Raji (cell line): ENCODE results near the gene ERVV-1.

Source experiments
- POLR2A ChIP-seq: IDR thresholded peaks from 2 replicates; pipeline ENCODE4 v1.6.1; 2011; ENCODE audit warnings: low read depth, low read length, control low read depth; ENCODE audit not compliant: insufficient read depth

The ERVV-1 gene

GRCh38 chr19:53007606-53008005 is 6.1 kb upstream of the ERVV-1 start:
- no peak for TF ChIP-seq POLR2A

DNA sequence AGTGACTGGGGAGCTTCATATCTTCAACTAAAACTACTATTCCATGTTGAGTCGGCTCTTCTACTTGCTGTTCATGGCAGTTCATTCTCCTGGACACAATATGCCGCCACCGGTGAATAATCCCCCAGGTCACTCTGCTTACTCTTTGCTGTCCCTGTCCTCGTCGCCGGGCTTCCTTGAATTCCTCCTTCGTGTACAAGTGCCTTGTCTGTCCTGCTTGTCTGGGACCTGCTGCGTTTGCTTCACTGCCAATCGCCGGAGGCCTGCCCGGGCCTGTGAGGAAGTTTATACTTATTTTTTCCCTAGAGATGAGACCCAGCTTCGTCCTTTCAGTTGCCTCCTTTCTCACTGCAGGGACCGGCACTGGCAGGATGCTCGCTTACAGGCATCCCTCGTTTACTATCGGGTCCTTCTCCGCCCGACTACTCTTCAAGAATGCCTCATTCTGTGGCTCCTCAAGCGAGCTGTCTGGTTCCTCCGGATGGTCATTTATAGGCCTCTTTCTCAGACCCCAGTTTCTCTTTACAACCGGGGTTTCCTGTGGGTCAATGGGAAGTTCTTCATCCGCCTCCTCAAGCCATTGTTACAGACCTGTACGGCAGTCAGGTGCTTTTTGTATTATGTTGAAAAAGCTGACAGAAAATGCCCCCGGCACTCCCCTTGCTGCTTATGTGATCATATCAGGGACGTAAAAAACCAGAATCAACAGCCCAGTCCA is 5.5 kb upstream of the ERVV-1 start:
- TF ChIP-seq POLR2A: no peak

- no peak for TF ChIP-seq POLR2A
Observed at GRCh38 chr19:53010494-53010893, 3.2 kb upstream of the ERVV-1 start.

- no peak for TF ChIP-seq POLR2A
Observed at GRCh38 chr19:53012006-53012405, 1.7 kb upstream of the ERVV-1 start.

DNA sequence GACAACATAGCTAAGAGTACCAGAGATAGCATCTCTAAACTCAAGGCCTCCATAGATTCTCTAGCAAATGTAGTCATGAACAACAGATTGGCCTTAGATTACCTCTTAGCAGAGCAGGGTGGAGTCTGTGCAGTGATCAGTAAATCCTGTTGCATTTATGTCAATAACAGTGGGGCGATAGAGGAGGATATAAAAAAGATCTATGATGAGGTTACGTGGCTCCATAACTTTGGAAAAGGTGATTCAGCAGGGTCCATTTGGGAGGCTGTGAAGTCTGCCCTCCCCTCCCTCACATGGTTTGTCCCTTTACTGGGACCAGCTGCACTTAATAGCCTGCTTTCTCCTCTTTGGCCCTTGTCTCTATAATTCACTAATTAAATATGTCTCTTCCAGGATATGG is 1.4 kb downstream of the ERVV-1 start:
- TF ChIP-seq POLR2A: no peak

GRCh38 chr19:53015730-53016129 is 2.0 kb downstream of the ERVV-1 start:
- TF ChIP-seq POLR2A: no peak

GRCh38 chr19:53019684-53020083 is 6.0 kb downstream of the ERVV-1 start:
- TF ChIP-seq POLR2A: no peak

GRCh38 chr19:53034054-53034453 is 20.3 kb downstream of the ERVV-1 start:
- TF ChIP-seq POLR2A: no peak

GRCh38 chr19:53034948-53035675 is 21.4 kb downstream of the ERVV-1 start:
- no peak for TF ChIP-seq POLR2A

GRCh38 chr19:53037101-53038097 is 23.7 kb downstream of the ERVV-1 start:
- no peak for TF ChIP-seq POLR2A

DNA sequence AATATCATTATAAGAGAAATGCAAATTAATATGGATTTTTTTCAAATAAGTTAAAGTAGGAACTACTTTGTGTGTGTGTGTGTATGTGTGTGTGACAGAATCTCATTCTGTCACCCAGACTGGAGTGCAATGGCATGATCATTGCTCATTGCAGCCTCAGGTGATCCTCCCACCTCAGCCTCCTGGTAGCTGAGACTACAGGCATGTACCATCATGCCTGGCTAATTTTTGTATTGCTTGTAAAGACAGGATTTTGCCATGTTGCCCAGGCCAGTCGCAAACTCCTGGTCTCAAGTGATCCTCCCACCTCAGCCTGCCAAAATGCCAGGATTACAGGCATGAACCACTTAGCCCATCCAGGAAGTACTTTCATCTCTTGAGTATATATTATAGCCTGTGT is 27.6 kb downstream of the ERVV-1 start:
- no peak for TF ChIP-seq POLR2A

DNA sequence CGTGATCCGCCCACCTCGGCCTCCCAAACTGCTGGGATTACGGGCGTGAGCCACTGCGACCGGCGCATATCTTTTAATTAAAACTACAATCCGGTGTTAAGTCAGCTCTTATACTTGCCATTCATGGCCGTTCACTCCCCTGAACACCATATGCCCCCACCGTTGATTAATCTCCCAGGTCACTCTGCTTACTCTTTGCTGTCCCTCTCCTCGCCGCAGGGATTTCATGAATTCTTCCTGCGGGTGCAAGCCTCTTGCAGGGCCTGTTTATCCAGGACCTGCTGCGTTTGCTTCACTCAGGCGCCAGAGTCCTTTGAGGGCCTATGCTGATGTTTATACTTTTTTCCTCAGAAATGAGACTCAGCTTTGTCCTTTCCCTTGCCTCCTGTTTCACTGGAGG is 31.8 kb downstream of the ERVV-1 start:
- TF ChIP-seq POLR2A: no peak

DNA sequence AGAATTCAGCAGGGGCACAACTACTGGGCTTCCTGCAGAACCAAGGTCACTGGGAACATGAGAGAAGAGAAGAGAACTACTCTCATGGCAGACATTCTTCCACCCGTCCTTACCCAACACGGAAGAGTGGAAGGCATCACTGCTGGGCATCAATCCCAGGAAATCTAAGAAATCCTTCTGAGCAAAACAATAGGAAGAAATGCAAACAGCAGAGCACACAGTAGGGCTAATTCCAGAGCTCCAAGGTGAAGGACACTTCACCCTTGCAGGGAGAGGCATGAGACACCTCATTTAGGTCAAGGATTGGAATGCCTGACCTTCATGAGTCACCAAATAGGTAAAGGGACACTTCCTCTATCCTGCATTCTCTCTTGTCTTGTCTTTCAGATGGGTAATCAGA is 33.7 kb downstream of the ERVV-1 start:
- no peak for TF ChIP-seq POLR2A

GRCh38 chr19:53055117-53055516 is 41.4 kb downstream of the ERVV-1 start:
- TF ChIP-seq POLR2A: no peak

GRCh38 chr19:53057904-53058580 is 44.3 kb downstream of the ERVV-1 start:
- no peak for TF ChIP-seq POLR2A
